K562 (cell line): ENCODE data around the gene SNRPD2. TPM values are rescaled to one million over a fixed set of nuclear protein-coding genes. Genes with fewer than 3 reads are reported as not detected.
A peak's percentile ranks its signal among the peaks of the same experiment; 100 is the strongest.

Experiments used
- ATF3 ChIP-seq, 2 experiments: fragments of 450-650 bp in 1 of 2; sonication (generic) in 1 of 2; formaldehyde crosslinking in 1 of 2; IDR thresholded peaks in 1 of 2; conservative IDR thresholded peaks in 1 of 2; 2 replicates each; pipeline versions ENCODE4 v1.6.1 to v1.8.1; 2016 to 2023; ENCODE audit warnings: mild to moderate bottlenecking in 2 of 2, moderate library complexity in 2 of 2, inconsistent platforms in 1 of 2, missing genetic modification reagents in 1 of 2
- CCNT2 ChIP-seq: IDR thresholded peaks from 2 replicates; pipeline ENCODE4 v1.6.1; 2011; ENCODE audit warnings: borderline replicate concordance, low read depth, mild to moderate bottlenecking, moderate library complexity, mixed read lengths, low read length; ENCODE audit not compliant: insufficient read length; ENCODE audit errors: extremely low read depth
- KAT2B ChIP-seq: IDR thresholded peaks from one replicate; pipeline ENCODE4 v1.6.1; 2012; ENCODE audit warnings: low read depth, mild to moderate bottlenecking, control low read depth, inconsistent platforms, low read length, moderate library complexity
- NFATC3 ChIP-seq: fragments of 450-650 bp; IDR thresholded peaks from 2 replicates; pipeline ENCODE4 v1.6.1; 2017; ENCODE audit warnings: mild to moderate bottlenecking
- SP1 ChIP-seq: sonication (generic); formaldehyde crosslinking; IDR thresholded peaks from 2 replicates; pipeline ENCODE4 v1.8.1; 2022; ENCODE audit warnings: mild to moderate bottlenecking, missing genetic modification reagents
- UBTF ChIP-seq, 2 experiments: IDR thresholded peaks; 2 replicates each; pipeline ENCODE4 v1.6.1; 2012; ENCODE audit warnings: improper control_type of control experiment in 2 of 2, low read depth in 2 of 2, low read length in 2 of 2, borderline replicate concordance in 1 of 2
- ZNF274 ChIP-seq: IDR thresholded peaks from 2 replicates; pipeline ENCODE4 v1.6.1; 2011; ENCODE audit warnings: low read depth, mild to moderate bottlenecking, low read length, moderate library complexity, borderline replicate concordance
- ZNF408 ChIP-seq: fragments of 250-450 bp; sonication (Bioruptor Pico); IDR thresholded peaks from 2 replicates; pipeline ENCODE4 v1.4.0; 2020; ENCODE audit warnings: low read depth, mild to moderate bottlenecking, moderate library complexity
- ZNF431 ChIP-seq: sonication (generic); formaldehyde crosslinking; IDR thresholded peaks from 2 replicates; pipeline ENCODE4 v1.8.0; 2022; ENCODE audit warnings: mild to moderate bottlenecking, missing genetic modification reagents
- ZNF740 ChIP-seq, 3 experiments: fragments of 200-800 bp in 1 of 3; sonication (Bioruptor generic) in 1 of 3; sonication (generic) in 1 of 3; formaldehyde crosslinking in 1 of 3; IDR thresholded peaks; 2 replicates each; pipeline versions ENCODE4 v1.6.1 to v1.8.0; 2016 to 2022; ENCODE audit warnings: mild to moderate bottlenecking in 2 of 3, missing compliant biosample characterization in 2 of 3, missing genetic modification characterization in 2 of 3, missing genetic modification reagents in 1 of 3
- polyA plus RNA-seq, 8 experiments: library from polyadenylated mRNA; depleted of rRNA in 4 of 8; stranded (reverse) in 5 of 8; unstranded in 3 of 8; fragments of >200 nt; fragmentation: Nextera tagmentation in 2 of 8; fragmentation: Illumina TruSeq in 1 of 8; extraction: Ambion mirVana in 2 of 8; extraction: Trizol in 1 of 8; gene quantifications; 2 replicates each; pipeline versions ENCODE4 v1.2.1 to v1.2.3, GENCODE V29; 2011 to 2014; ENCODE audit warnings: inconsistent platforms in 1 of 8, missing spikeins in 1 of 8
- total RNA-seq, 7 experiments: library from RNA; depleted of rRNA in 6 of 7; stranded (reverse); fragments of >200 nt in 6 of 7; fragmentation: Illumina TruSeq in 2 of 7; extraction: Trizol in 2 of 7; gene quantifications; 2 replicates each; pipeline versions ENCODE4 v1.2.1 to v1.2.3, GENCODE V29; 2011 to 2021; ENCODE audit warnings: low replicate concordance in 1 of 7
- TF ChIP-seq, protein P1 (sequence below): fragments of 450-650 bp; IDR thresholded peaks from 2 replicates; pipeline ENCODE4 v1.7.0; 2016; ENCODE audit warnings: borderline replicate concordance
- TF ChIP-seq, protein P2 (sequence below): sonication (generic); formaldehyde crosslinking; IDR thresholded peaks from 2 replicates; pipeline ENCODE4 v1.8.1; 2022; ENCODE audit warnings: missing genetic modification reagents
- TF ChIP-seq, protein P3 (sequence below): fragments of 450-650 bp; IDR thresholded peaks from 2 replicates; pipeline ENCODE4 v1.7.1; 2018; ENCODE audit warnings: mild to moderate bottlenecking, low read depth; ENCODE audit not compliant: partially characterized antibody

SNRPD2 gene
- total and polyA plus RNA-seq, 9 of the 15 experiments (the other 6 are each of a cell fraction or from before 2014, with no cell fraction given): 728 to 4,411 (median 1,029) TPM

- TF ChIP-seq, protein P1, sequence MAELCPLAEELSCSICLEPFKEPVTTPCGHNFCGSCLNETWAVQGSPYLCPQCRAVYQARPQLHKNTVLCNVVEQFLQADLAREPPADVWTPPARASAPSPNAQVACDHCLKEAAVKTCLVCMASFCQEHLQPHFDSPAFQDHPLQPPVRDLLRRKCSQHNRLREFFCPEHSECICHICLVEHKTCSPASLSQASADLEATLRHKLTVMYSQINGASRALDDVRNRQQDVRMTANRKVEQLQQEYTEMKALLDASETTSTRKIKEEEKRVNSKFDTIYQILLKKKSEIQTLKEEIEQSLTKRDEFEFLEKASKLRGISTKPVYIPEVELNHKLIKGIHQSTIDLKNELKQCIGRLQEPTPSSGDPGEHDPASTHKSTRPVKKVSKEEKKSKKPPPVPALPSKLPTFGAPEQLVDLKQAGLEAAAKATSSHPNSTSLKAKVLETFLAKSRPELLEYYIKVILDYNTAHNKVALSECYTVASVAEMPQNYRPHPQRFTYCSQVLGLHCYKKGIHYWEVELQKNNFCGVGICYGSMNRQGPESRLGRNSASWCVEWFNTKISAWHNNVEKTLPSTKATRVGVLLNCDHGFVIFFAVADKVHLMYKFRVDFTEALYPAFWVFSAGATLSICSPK: no peak
- TF ChIP-seq, protein P2, sequence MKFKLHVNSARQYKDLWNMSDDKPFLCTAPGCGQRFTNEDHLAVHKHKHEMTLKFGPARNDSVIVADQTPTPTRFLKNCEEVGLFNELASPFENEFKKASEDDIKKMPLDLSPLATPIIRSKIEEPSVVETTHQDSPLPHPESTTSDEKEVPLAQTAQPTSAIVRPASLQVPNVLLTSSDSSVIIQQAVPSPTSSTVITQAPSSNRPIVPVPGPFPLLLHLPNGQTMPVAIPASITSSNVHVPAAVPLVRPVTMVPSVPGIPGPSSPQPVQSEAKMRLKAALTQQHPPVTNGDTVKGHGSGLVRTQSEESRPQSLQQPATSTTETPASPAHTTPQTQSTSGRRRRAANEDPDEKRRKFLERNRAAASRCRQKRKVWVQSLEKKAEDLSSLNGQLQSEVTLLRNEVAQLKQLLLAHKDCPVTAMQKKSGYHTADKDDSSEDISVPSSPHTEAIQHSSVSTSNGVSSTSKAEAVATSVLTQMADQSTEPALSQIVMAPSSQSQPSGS (CRISPR knock-in tag): no peak
- TF ChIP-seq ZNF740 (CRISPR knock-in tag; IDR thresholded peaks at IDR 0.05) (peak; percentile 36; the same call in 1 of the 2 replicates), ZNF740 (tag; IDR thresholded peaks at IDR 0.05) (0 out of 4 replicates have a peak, but pooled peaks of 1 of the 2 experiments have one; percentile 33), UBTF (IDR thresholded peaks at IDR 0.05; ENCODE audit: borderline replicate concordance in 1 of 2, low read depth in 2 of 2, low read length in 2 of 2) (0 out of 4 replicates have a peak, but pooled peaks of 1 of the 2 experiments have one; percentile 28), NFATC3 (no peak), ZNF431 (no peak), ZNF408 (no peak), ATF3 (IDR thresholded peaks at IDR 0.05) (no peak), ATF3 (CRISPR knock-in tag; conservative IDR thresholded peaks at IDR 0.05) (no peak), KAT2B (no peak), ZNF274 (no peak), CCNT2 (peak; percentile 60), SP1 (CRISPR knock-in tag) (peak; percentile 46; the same call in 1 of the 2 replicates)
- TF ChIP-seq, protein P3, sequence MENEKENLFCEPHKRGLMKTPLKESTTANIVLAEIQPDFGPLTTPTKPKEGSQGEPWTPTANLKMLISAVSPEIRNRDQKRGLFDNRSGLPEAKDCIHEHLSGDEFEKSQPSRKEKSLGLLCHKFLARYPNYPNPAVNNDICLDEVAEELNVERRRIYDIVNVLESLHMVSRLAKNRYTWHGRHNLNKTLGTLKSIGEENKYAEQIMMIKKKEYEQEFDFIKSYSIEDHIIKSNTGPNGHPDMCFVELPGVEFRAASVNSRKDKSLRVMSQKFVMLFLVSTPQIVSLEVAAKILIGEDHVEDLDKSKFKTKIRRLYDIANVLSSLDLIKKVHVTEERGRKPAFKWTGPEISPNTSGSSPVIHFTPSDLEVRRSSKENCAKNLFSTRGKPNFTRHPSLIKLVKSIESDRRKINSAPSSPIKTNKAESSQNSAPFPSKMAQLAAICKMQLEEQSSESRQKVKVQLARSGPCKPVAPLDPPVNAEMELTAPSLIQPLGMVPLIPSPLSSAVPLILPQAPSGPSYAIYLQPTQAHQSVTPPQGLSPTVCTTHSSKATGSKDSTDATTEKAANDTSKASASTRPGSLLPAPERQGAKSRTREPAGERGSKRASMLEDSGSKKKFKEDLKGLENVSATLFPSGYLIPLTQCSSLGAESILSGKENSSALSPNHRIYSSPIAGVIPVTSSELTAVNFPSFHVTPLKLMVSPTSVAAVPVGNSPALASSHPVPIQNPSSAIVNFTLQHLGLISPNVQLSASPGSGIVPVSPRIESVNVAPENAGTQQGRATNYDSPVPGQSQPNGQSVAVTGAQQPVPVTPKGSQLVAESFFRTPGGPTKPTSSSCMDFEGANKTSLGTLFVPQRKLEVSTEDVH: no peak
Measured at GRCh38 chr19:45638930-45639729, 52.6 kb downstream of the SNRPD2 start, which contains the start of gene EML2 (continued).
